SW 1271 (cell line): ENCODE results near the gene ACOX1.
A peak's percentile ranks its signal among the peaks of the same experiment; 100 is the strongest.

ENCODE experiments used
- DNase-seq, 2 experiments: peaks; one replicate each; lab custom pipeline; 2025; lab: John Stamatoyannopoulos, UW

ACOX1 gene

GRCh38 chr17:76008630-76009425 is 29.9 kb upstream of the ACOX1 start:
- DNase-seq = no peak

DNA sequence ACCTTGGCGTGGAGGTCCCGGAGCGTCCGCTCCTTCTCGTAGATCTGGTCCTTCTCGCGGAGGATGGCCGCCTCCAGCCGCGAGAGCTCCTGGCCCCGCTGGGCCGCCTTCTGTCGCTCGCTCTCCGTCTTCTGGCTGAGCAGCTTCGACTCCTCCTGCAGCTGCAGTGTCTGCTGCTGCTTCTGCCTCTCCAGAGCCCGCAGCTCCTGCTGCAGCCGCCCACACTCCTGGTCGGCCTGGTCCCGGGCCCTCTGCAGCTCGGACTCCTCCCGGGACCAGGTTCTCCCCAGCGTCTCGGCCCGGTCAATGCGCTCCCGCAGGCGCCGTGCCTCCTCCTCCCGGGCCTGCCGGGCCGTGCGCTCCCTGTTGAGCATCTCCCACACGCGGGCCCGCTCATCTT is 29.2 kb upstream of the ACOX1 start:
- no peak for DNase-seq

- no peak for DNase-seq
Measured at GRCh38 chr17:76007850-76008165, 28.8 kb upstream of the ACOX1 start.

DNA sequence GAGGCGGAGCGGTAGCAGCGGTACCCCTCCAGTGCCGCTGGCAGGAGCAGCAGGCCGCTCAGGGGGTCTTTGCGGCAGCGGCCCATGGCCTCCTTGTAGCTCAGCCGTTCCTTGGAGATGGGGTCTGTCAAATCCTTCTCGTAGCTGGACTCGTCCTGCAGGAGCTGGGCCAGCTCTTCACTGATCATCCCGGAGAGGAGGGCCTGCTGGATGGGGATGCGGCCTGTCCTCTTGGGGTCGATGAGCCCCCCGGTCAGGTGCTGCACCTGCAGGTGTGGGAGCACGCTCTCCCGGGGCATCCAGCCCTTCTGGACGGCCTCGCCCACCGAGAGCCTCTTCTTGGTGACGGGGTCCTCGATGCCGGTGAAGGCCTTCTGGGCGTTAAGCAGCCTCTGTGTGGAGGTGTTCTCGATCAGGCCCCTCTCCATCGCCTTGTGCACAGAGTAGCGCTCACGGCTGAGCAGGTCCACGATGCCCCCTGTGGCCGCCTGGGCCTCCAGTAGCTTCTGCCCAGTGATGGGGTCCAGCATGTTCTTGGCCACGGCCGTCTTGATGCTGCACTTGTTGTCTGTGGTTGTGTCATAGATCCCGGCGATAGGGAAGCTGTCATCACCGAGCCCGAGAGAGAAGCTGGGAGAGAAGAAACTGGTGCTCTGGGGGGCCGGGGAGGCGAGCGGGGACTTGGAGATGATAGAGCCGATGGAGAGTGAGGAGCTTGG is 28.3 kb upstream of the ACOX1 start:
- no peak for DNase-seq

- peak; percentile 19 to 37 for DNase-seq
Measured at GRCh38 chr17:76005263-76006149, 26.5 kb upstream of the ACOX1 start.

DNA sequence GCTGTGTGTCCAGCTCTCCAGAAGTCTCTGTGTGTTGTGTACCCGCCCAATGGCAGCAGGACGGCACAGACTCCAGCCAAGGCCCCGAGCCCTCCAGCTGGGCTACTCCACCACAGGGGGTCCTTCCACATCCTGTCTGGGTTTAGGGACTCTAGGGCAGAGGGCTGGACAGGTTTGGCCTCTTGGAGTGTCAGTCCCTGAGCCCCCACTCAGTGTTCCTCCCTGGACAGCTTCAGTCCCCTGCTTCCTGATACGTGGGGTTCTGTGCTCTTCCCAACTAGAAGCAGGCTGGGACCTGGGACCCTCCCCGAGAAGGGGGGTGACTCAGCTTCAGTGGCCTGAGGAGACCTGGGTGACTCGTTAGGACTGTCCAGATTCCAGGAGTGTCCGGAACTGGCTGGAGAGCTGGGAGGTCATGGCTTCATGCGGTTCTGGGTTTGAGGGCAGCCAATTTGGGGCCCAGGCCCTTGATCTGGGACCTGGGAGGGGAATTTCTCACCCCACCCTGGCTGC is 25.8 kb upstream of the ACOX1 start:
- DNase-seq = no peak

DNA sequence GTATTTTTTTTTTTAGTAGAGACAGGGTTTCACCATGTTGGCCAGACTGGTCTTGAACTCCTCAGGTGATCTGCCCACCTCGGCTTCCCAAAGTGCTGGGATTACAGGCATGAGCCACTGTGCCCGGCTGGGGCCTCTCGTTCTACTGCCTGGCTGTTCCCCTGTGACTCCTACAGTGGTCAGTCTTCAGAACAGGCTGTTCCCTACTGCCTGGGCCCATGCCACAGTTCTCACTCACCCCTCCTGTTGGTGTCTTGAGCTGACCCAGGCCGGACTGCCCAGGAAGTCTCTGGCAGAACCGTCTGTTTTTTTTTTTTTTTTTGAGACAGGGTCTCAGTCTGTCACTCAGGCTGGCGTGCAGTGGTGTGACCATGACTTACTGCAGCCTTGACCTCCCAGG is 24.9 kb upstream of the ACOX1 start:
- DNase-seq = no peak

- DNase-seq = no peak
Measured at GRCh38 chr17:76002100-76002499, 23.1 kb upstream of the ACOX1 start.

GRCh38 chr17:76000755-76001521 is 22.0 kb upstream of the ACOX1 start, which contains the start of gene CDK3:
CDK3 (plus strand) TSS chr17:76000855; CDS start chr17:76001426, 571 bp downstream.
- DNase-seq = no peak

GRCh38 chr17:76000016-76000754 is 21.2 kb upstream of the ACOX1 start:
- DNase-seq = peak in 1 of 2 experiments; percentile 9

- no peak for DNase-seq
Measured at GRCh38 chr17:75998327-75998795, 19.4 kb upstream of the ACOX1 start.

DNA sequence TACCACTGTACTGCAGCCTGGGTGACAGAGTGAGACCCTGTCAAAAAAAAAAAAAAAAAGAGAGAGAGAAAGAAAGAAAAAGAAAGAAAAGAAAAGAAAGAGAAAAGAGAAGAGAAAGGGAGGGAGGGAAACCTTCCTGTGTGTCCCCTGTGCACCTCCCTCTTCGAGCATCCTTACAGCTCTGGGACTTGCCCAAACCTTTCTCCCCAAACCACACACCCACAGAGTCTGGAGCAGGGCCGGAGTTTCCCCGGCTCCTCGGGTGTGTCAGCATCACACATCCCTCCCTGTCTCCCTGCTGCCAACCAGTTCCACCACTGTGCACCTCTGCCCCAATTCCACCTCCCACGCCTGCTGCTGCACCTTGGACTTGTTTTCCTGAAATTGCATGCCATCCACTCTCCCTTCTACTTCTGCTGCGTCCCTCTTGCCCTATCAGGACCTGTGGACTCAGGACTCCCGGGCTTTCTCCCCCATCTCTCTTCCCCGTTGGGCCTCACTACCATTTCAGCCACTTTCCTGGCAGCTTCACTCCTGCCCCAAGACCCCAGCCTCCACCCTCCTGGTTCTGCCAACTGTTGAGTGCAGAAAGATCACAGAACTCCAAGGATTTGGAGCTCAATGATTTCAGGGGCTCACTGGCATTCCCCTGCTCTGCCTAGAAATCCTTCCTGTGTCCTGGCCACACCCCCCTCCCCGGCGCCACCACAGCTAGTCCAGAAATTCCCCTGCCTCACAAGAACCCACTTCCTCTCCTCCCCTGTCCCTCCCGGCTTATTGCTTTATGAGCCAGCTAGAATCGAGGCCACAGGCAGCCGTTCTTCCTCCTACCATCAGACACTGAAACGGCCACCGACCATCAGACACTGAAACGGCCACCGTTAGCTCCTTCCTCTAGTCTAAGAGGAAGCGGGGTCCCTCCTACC is 18.0 kb upstream of the ACOX1 start:
- DNase-seq = no peak

GRCh38 chr17:75995385-75995925 is 16.5 kb upstream of the ACOX1 start:
- DNase-seq = no peak

GRCh38 chr17:75994802-75995370 is 15.9 kb upstream of the ACOX1 start:
- no peak for DNase-seq

- DNase-seq = no peak
Measured at GRCh38 chr17:75991396-75991795, 12.4 kb upstream of the ACOX1 start.

DNA sequence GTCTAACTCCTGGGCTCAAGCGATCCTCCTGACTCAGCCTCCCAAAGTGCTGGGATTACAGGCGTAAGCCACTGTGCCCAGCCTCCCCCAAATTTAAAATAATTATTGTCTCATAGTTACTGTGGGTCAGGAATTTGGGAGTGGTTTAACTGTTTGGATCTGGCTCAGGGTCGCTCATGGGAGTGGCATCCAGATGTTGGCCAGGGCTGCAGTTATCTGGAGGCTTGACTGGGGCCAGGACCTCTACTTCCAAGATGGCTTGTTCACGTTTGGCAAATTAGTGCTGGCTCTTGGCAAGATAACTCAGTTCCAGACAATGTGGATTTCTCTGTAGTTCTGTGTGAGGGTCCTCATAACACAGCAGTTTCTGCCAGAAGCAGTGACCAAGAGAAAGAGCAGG is 8.1 kb upstream of the ACOX1 start:
- DNase-seq = no peak

- DNase-seq = no peak
Measured at GRCh38 chr17:75985986-75986385, 7.0 kb upstream of the ACOX1 start.

DNA sequence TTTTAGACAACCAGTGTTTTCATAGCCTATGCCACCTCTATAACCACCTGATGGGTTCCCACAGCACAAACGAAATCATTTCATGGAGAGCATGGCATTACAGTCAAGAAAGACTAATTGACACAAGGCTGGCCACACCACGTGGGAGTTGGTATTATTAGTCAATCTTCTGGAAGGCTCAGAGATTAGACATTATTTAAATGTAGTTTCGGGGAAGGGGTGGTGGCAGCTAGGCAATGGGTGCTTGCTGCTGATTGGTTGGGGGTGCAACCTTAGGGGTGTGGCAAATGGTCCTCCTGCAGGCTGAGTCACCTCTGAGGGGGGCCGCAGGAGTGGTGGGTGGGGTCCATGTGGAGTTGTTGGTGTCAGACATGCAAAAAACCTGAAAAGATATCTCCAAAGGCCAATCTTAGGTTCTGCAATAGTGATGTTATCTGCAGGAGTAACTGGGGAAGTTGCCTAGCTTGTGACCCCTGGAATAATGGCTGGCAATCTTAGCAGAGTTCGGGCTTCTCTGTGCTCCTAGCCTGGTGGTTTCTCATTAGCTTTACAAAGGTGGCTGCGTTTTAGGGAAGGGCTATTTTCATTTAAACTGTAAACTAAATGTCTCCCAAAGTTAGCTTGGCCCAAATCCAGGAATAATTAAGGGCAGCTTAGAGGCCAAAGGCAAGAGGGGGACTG is 4.7 kb upstream of the ACOX1 start:
- no peak for DNase-seq
